ENCODE results near the gene TBC1D8B.
"Not testable (repeated sequence)": the region's sequence is repeated elsewhere in the genome, so short reads cannot be mapped to it uniquely, and the experiment has no call there.

TBC1D8B gene

DNA sequence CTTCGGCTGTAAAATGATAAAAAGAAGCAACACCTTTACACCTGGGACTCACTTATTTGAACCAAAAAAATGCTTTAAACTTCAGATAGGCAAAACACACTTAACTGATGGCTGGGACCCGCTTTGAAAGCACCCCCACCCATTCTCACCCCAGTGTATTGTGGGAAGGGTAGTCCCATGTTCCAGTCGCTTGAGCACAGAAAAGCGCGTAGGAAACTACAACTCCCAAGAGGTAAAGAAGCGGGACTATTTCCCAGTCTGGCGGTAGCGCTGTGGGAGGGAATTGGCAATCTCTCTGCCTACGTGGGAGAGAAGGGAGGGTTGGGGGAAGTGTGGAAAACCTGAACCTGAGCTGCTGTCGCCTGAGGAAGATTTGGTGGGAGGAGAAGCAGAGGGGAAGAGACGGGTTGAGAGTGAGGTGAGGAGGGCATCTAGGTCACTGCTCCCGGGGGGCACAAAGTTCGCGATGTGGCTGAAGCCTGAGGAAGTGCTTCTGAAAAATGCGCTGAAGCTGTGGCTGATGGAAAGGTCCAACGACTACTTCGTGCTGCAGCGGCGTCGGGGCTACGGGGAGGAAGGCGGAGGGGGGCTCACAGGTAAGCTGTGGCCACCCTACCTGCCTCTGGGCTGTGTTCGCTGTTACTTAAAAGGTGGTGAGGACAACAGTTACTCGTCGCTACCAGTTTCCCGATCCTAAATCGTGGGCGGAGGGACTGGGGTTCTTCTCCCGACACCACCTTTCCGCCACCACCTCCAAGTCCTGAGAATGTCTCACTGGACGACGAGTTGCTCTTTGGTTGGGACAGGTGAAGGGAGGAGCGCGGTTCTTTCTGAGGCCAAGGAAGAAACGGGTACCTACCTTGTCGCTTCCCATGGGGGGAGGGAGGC lies at the start of gene TBC1D8B:
TBC1D8B (plus strand) TSS at position 286 of the 888 bp plus-strand sequence; CDS start at position 467, 181 bp downstream.
- no peak for DNase-seq

DNA sequence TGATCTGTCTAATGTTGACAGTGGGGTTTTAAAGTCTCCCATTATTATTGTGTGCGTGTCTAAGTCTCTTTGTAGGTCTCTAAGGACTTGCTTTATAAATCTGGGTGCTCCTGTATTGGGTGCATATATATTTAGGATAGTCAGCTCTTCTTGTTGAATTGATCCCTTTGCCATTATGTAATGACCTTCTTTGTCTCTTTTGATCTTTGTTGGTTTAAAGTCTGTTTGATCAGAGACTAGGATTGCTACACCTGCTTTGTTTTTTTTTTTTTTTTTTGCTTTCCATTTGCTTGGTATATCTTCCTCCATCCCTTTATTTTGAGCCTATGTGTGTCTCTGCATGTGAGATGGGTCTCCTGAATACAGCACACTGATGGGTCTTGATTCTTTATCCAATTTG lies 33.2 kb upstream of the TBC1D8B start:
- DNase-seq, result not testable (repeated sequence)

DNA sequence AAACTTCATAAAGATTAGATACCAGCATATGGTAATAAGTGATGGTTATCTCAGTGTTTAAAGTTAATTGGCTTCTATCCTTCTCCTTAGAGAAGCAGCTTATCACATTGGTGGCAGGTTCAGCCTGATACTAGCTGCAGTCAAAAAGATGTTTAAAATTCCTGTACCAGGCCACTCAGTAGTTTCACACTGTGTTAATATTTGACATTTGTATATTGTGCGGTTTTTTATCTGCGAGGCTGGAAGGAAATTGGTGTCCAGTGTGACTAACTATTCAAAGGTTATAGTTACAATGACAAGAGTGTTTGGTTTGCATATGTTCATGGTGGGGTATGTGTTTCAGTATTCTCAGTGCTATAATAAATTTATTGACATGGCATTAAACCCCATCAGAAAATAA lies 27.5 kb upstream of the TBC1D8B start:
- no peak for DNase-seq

- no peak for DNase-seq
Observed at GRCh38 chrX:106780264-106780663, 22.2 kb upstream of the TBC1D8B start.

- no peak for DNase-seq
Observed at GRCh38 chrX:106780664-106781377, 21.7 kb upstream of the TBC1D8B start.

DNA sequence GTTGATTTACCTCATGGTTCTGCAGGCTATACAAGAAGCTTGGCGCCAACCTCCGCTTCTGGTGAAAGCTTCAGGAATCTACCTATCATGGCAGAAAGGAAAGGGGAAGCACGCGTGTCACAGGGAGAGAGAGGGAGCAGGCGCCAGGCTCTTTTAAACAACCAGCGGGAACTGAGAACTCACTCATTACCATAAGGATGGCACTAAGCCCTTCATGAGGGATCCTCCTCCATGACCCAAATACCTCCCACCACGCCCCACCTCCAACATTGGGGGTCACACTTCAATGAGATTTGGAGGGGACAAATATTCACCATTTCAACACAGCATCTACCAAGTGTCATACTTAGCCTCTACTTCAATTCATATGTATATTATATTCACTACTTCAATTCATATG lies 18.8 kb upstream of the TBC1D8B start:
- no peak for DNase-seq

DNA sequence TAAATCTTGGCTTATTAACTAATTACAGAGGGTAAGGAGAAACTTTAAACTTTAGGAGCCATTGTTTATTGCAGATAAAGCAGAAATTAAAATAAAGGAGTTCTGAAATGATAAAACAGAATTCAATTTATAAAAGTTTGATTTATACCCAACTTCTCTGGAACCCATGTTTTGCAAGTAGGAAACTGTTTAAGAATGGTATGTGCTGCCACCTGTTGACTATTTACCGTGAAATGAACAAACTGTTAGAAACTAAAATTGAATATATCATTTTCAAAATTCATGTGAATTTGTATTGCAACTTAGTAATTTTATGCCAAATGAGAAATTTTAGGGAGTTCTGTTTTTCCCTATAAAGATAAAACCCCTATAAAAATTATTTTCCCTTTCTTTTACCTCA lies 11.0 kb upstream of the TBC1D8B start:
- no peak for DNase-seq

GRCh38 chrX:106802063-106802387 lies 448 bp upstream of the TBC1D8B start:
- DNase-seq, result no peak

DNA sequence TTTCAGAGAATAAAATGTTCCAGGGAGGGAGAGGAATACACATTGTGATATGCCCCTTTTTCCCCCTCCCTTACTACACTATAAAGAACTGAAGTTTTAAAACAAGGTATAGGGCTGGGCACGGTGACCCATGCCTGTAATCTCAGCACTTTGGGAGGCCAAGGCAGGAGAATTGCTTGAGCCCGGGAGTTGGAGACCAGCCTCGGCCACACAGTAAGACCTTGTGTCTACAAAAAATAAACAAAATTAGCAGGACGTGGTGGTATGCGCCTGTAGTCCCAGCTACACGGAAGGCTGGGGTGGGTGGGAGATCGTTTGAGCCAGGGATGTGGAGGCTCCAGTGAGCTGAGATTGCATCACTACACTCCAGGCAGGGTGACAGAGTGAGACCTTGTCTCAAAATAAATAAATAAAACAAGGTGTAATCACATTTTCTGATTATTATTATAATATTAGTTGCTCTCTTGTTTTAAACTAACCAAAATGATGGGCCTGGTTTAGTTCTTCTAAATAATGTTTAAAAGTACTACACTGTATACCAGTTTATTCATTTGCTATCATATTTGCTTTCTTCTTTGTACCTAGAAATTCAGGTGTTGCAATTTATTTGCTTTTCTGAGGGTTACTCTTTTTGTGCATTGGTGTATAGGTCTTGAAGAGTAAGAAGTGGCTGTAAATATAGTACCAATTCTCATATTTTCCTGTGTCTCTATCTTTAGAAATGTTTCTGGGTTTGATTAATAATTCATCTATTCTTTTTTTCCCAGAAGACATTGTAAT lies 8.8 kb downstream of the TBC1D8B start:
- no peak for DNase-seq

DNA sequence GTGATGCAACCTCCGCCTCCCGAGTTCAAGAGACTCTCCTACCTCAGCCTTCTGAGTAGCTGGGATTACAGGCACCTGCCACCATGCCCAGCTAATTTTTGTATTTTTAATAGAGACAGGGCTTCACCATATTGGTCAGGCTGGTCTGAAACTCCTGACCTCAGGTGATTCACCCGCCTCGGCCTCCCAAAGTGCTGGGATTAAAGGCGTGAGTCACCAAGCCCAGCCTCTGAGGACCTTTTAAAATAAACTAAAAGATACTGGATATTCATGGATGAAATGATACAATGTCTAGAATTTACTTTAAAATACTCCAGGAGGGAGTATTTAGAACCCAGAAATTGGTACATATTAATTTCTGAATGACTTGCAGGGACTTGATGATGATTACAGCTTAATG lies 10.5 kb downstream of the TBC1D8B start:
- DNase-seq, result not testable (repeated sequence)

- not testable (repeated sequence) for DNase-seq
Observed at GRCh38 chrX:106814093-106814492, 11.6 kb downstream of the TBC1D8B start.

DNA sequence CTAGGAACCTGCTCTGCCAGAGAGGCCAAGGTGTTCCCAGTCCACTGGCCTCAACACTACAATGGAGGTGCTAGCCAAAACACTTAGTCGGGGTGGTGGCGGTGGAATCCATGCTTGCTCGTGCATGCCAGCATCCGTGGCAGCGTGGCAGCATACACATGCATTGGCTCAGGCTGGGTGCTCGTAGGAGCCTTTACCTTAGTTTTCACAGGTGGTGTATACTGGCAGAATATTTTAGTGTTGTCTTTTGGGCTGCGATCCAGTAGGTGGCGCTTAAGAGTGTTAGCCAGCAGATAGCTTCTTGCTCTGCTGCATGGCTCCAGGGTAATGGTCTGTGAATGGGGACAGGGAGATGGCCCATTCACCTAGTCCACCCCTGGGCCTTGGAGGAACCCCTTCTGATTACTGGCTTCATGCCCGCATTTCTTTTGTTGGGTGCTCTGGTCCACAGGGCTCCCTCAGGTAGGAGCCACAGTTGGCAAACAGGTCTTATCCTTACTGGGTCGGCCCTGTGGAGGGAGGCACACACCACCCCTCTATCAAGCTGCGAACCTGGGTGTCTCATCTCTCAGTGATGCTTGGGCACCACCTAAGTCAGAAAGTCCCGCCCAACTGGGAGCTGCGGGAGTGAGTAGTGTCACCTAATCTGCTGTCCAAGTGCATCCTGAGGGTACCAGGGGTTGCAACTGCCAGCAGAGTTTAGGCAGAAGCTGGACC lies 60.7 kb downstream of the TBC1D8B start:
- no peak for DNase-seq

DNA sequence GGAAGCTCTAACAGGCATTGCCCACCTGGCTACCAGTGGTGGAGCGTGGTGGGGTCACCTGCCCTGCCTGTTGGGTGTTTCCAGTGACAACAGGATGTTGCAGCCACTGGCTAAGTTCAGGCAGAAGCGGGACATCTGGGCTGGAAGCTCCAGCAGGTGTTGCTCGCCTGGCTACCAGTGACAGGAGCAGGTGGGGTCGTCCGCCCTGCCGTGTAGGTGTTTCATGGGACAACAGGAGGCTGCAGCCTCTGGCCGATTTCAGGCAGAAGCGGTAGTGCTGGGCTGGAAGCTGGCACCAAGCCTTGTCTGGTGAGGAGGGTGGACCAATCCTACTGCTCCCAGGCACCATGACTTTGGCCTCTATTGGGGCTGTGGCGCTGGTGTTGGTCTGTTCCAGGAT lies 61.2 kb downstream of the TBC1D8B start:
- DNase-seq, result no peak

DNA sequence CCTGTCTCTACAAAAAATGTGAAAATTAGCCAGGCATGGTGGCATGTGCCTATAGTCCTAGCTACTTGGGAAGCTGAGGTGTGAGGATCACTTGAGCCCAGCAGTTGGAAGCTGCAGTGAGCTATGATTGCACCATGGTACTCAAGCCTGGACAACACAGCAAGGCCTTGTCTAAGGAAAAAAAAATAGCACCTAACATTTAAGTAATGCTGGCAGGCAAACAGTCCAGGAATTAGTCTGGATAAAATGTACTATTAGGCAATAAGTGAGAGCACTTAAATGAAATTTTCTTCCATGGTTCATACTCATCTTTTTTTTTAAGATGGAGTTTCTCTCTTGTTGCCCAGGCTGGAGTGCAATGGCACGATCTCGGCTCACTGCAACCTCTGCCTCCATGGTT lies 70.3 kb downstream of the TBC1D8B start:
- not testable (repeated sequence) for DNase-seq

- no peak for DNase-seq
Observed at GRCh38 chrX:106874075-106874474, 71.6 kb downstream of the TBC1D8B start.

- DNase-seq, result no peak
Observed at GRCh38 chrX:106875151-106875550, 72.7 kb downstream of the TBC1D8B start.

DNA sequence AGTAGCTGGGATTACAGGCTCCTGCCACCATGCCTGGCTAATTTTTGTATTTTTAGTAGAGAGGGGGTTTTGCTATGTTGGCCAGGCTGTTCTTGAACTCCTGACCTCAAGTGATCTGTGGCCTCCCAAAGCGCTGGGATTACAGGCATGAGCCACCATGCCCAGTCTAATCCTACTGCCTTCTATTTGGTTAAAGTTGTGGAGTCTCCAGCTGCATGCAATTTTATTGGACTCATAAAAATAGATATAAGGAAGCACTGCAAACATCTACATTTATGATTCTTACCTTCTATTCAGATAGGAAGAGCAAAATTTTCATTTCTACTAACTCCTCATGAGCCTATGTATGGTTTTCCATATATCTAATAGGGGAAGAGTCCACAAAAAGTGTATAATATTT lies 87.0 kb downstream of the TBC1D8B start:
- no peak for DNase-seq

- DNase-seq, result no peak
Observed at GRCh38 chrX:106891762-106892460, 89.4 kb downstream of the TBC1D8B start.

DNA sequence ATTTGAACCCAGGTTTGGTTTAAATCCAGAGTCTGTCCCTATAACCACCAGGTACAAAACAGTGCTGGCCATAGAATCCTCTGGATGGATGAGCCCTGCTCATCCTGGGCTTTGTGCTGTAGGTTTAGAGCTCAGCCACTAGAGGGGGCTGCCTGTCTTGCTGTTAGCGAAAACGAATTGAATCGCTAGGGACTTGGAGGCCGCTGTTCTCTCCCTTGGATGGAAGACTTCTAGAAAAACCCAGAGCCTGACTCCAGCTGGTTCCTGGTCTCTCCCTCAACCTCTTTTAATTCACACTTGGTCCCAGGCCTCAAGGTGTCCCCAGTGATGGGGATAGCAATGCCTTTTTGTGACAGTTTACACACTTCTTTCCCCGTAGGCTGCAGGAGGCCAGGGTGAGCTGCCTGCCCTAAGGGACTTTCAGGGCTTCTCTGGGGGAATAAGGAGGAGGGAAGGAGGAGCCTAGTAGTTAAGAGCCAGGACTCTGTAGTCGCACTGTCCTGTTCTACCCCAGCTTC lies 92.0 kb downstream of the TBC1D8B start:
- no peak for DNase-seq

DNA sequence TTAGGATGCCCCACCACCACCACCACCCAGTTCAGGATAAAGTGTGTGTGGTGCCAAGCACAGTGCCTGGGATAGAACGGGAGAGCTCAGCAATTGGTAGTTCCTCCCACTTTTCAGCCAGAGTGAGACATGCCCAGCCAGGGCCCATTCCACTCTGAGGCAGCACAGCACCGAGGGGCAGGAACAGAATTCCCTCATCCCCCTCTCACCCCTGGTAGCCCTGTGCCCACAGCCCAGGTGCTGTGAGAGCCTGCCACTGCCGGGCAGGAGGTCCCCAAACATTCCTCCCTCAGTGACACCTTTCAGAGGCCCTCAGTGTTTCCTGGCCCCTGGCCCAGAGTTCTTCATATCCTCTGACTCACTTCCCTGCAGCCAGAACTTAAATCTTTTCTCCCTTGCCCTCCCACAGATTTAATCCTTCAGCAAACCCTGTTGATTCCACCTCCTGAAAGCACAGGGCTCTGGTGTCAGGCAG lies 92.5 kb downstream of the TBC1D8B start:
- no peak for DNase-seq

GRCh38 chrX:106897259-106897658 lies 94.8 kb downstream of the TBC1D8B start:
- no peak for DNase-seq

DNA sequence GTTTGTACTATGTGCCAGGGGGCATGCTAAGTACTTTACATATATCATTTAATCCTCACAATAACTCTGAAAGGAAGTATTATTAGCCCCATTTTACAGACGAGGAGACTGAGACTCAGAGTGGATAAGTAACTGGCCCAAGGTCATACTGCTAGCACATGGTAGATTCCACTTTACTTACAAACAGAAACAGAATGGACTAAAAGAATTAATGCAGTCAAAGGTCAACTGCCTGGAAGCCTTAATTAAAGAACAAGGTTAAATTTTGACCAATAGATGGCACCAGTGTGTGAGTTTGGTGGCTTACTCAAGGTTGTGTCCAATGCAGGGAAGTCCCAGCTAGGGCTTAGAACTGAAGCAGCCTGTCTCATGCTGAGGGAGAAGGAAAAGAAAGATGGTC lies 96.0 kb downstream of the TBC1D8B start:
- DNase-seq, result no peak
